K562 (cell line): ENCODE data around the gene FMN2. TPM values are rescaled to one million over a fixed set of nuclear protein-coding genes. Genes with fewer than 3 reads are reported as not detected.

Source experiments
- ATAC-seq: fragments of 200-7000 bp; cut with Tn5 transposase; 3 replicates; pipeline ENCODE4 v1.9.1; 2020; ENCODE audit warnings: moderate library complexity
- BruUV-seq: library from RNA; stranded (reverse); fragments of 400-500 nt; replicated peaks from 2 replicates; lab custom pipeline; 2021; lab: Mats Ljungman, UMichigan
- CTCF ChIA-PET: fragments of 300-600 bp; formaldehyde crosslinking; extraction: SDS; loops from one replicate; lab custom pipeline; 2021; ENCODE audit warnings: low intra/inter-chr PET ratio; lab: Yijun Ruan, JAX
- POLR2A ChIA-PET: fragments of 300-600, 350-650 bp; sonication (Branson Sonifier 250); formaldehyde crosslinking; extraction: SDS; loops from one replicate; lab custom pipeline; 2021; ENCODE audit warnings: antibody characterized with exemption, inconsistent platforms; lab: Yijun Ruan, JAX
- DNase-seq, 4 experiments: peaks; one replicate each; pipeline versions ENCODE4 v3.0.0 to v3.0.0-alpha.2; 2011 to 2018; ENCODE audit warnings: low spot score in 3 of 4, mixed read lengths in 3 of 4; ENCODE audit errors: extremely low read depth in 1 of 4
- FAIRE-seq: peaks from 2 replicates; lab custom pipeline; 2011; peaks lifted over from hg19 to GRCh38; lab: Jason Lieb, UNC
- H2AFZ ChIP-seq: 2 replicates; pipeline ENCODE4 v1.6.0; 2011; ENCODE audit warnings: low read depth, low read length, control low read depth, inconsistent platforms
- H3K27ac ChIP-seq: fragments of 200-600 bp; 3 replicates; pipeline ENCODE4 v1.8.0; 2011; ENCODE audit warnings: low read depth, mild to moderate bottlenecking, control low read depth, inconsistent platforms, low read length, moderate library complexity, mixed read lengths; ENCODE audit errors: extremely low read depth
- H3K27me3 ChIP-seq, 2 experiments: fragments of 300-600 bp in 1 of 2; 2 replicates in 1 of 2; 3 replicates in 1 of 2; pipeline versions ENCODE4 v1.6.0 to v1.8.0; 2011; ENCODE audit warnings: inconsistent platforms in 2 of 2, low read length in 2 of 2, mild to moderate bottlenecking in 1 of 2, mixed read lengths in 1 of 2, moderate library complexity in 1 of 2; ENCODE audit not compliant: control insufficient read depth in 2 of 2, insufficient read depth in 2 of 2
- H3K36me3 ChIP-seq: fragments of 300-600 bp; 3 replicates; pipeline ENCODE4 v1.8.0; 2011; ENCODE audit warnings: mild to moderate bottlenecking, low read length, inconsistent platforms; ENCODE audit not compliant: control insufficient read depth, insufficient read depth
- H3K4me1 ChIP-seq, 2 experiments: fragments of 200-600 bp in 1 of 2; replicated peaks in 1 of 2; 2 replicates in 1 of 2; 3 replicates in 1 of 2; pipeline versions ENCODE4 v1.5.1 to v1.8.0; 2011; ENCODE audit warnings: inconsistent platforms in 2 of 2, low read length in 2 of 2, mild to moderate bottlenecking in 1 of 2, mixed read lengths in 1 of 2, moderate library complexity in 1 of 2; ENCODE audit not compliant: control insufficient read depth in 2 of 2, insufficient read depth in 2 of 2
- H3K4me2 ChIP-seq: 2 replicates; pipeline ENCODE4 v1.6.1; 2011; ENCODE audit warnings: low read length, control low read depth, inconsistent platforms, mixed read lengths; ENCODE audit not compliant: insufficient read depth
- H3K4me3 ChIP-seq: fragments of 200-600 bp; sonication (generic), shearing (Covaris generic); 2 replicates; pipeline ENCODE4 v1.5.1; 2016; ENCODE audit warnings: control low read depth, inconsistent platforms
- H3K79me2 ChIP-seq: fragments of 200-600 bp; 3 replicates; pipeline ENCODE4 v1.8.0; 2011; ENCODE audit warnings: low read length, inconsistent platforms; ENCODE audit not compliant: control insufficient read depth, insufficient read depth
- H3K9ac ChIP-seq, 2 experiments: 2 replicates each; pipeline versions ENCODE4 v1.6.0 to v1.6.1; 2011; ENCODE audit warnings: low read depth in 2 of 2, low read length in 2 of 2, control low read depth in 1 of 2, inconsistent platforms in 1 of 2, mild to moderate bottlenecking in 1 of 2, mixed read lengths in 1 of 2; ENCODE audit not compliant: insufficient read depth in 1 of 2
- H3K9me1 ChIP-seq: one replicate; pipeline ENCODE4 v1.6.0; 2011; ENCODE audit warnings: inconsistent platforms, mild to moderate bottlenecking, low read length, moderate library complexity; ENCODE audit not compliant: control insufficient read depth, insufficient read depth
- H3K9me3 ChIP-seq: replicated peaks from 2 replicates; pipeline ENCODE4 v1.5.1; 2011; ENCODE audit warnings: low read depth, low read length, inconsistent platforms; ENCODE audit not compliant: control insufficient read depth, insufficient read depth
- H4K20me1 ChIP-seq: replicated peaks from 2 replicates; pipeline ENCODE4 v1.6.1; 2011; ENCODE audit warnings: low read length, inconsistent platforms, mixed read lengths; ENCODE audit not compliant: control insufficient read depth, insufficient read depth
- ASH1L ChIP-seq: fragments of 450-650 bp; IDR thresholded peaks from 2 replicates; pipeline ENCODE4 v1.6.1; 2018; ENCODE audit warnings: borderline replicate concordance, mild to moderate bottlenecking, low read depth; ENCODE audit not compliant: partially characterized antibody
- CBX5 ChIP-seq: IDR thresholded peaks from 2 replicates; pipeline ENCODE4 v1.6.1; 2014; ENCODE audit warnings: low read depth, borderline replicate concordance
- ELF4 ChIP-seq: fragments of 450-650 bp; formaldehyde crosslinking; IDR thresholded peaks from 2 replicates; pipeline ENCODE4 v1.4.0; 2022; ENCODE audit warnings: missing genetic modification characterization
- FOXA3 ChIP-seq, 2 experiments: fragments of 450-650 bp in 1 of 2; sonication (generic) in 1 of 2; formaldehyde crosslinking; IDR thresholded peaks in 1 of 2; conservative IDR thresholded peaks in 1 of 2; 2 replicates each; pipeline versions ENCODE4 v1.4.0 to v1.8.0; 2020 to 2022; ENCODE audit warnings: mild to moderate bottlenecking in 2 of 2, missing genetic modification reagents in 1 of 2
- FOXK1 ChIP-seq: sonication (generic); formaldehyde crosslinking; IDR thresholded peaks from 2 replicates; pipeline ENCODE4 v1.8.0; 2022; ENCODE audit warnings: missing genetic modification reagents, mild to moderate bottlenecking, borderline replicate concordance
- PHF8 ChIP-seq: fragments of 200-600 bp; sonication (generic); IDR thresholded peaks from 2 replicates; pipeline ENCODE4 v1.6.1; 2012; ENCODE audit warnings: mixed run types, mild to moderate bottlenecking, inconsistent platforms, low read length, moderate library complexity, borderline replicate concordance
- PTBP1 ChIP-seq: fragments of 200-400 bp; formaldehyde crosslinking; IDR thresholded peaks from 2 replicates; pipeline ENCODE4 v1.6.1; 2017; ENCODE audit warnings: low read depth, low read length
- TEAD2 ChIP-seq: fragments of 450-650 bp; IDR thresholded peaks from 2 replicates; pipeline ENCODE4 v1.6.1; 2016; ENCODE audit warnings: missing genetic modification characterization, control low read depth, missing compliant biosample characterization
- ZNF263 ChIP-seq: sonication (generic); formaldehyde crosslinking; IDR thresholded peaks from 2 replicates; pipeline ENCODE4 v1.8.0; 2022; ENCODE audit warnings: mild to moderate bottlenecking, missing genetic modification reagents, borderline replicate concordance
- WGBS: fragments of 100-300 bp; shearing (Covaris generic); methylation state at CpG from one replicate; pipeline ENCODE4 v1.1.6; 2016; ENCODE audit warnings: low coverage, mixed read lengths; ENCODE audit not compliant: insufficient coverage; ENCODE audit errors: missing lambda C conversion rate; 5-methylcytosine and 5-hydroxymethylcytosine counted together
- in situ Hi-C: fragments of 300-500 bp; cut with MboI; formaldehyde crosslinking; loops from 4 replicates; pipeline ENCODE4 v1.15.0; 2018; ENCODE audit warnings: inconsistent platforms, mixed read lengths
- intact Hi-C: fragments of 100-400 bp; cut with micrococcal nuclease; formaldehyde crosslinking; loops from 2 replicates; pipeline ENCODE4 v1.14.2; 2022
- polyA plus RNA-seq, 8 experiments: library from polyadenylated mRNA; depleted of rRNA in 4 of 8; stranded (reverse) in 5 of 8; unstranded in 3 of 8; fragments of >200 nt; fragmentation: Nextera tagmentation in 2 of 8; fragmentation: Illumina TruSeq in 1 of 8; extraction: Ambion mirVana in 2 of 8; extraction: Trizol in 1 of 8; gene quantifications; 2 replicates each; pipeline versions ENCODE4 v1.2.1 to v1.2.3, GENCODE V29; 2011 to 2014; ENCODE audit warnings: inconsistent platforms in 1 of 8, missing spikeins in 1 of 8
- total RNA-seq, 7 experiments: library from RNA; depleted of rRNA in 6 of 7; stranded (reverse); fragments of >200 nt in 6 of 7; fragmentation: Illumina TruSeq in 2 of 7; extraction: Trizol in 2 of 7; gene quantifications; 2 replicates each; pipeline versions ENCODE4 v1.2.1 to v1.2.3, GENCODE V29; 2011 to 2021; ENCODE audit warnings: low replicate concordance in 1 of 7
- TF ChIP-seq, protein P1 (sequence below): fragments of 450-650 bp; IDR thresholded peaks from 2 replicates; pipeline ENCODE4 v1.6.1; 2014; ENCODE audit warnings: low read depth, mild to moderate bottlenecking, moderate library complexity, borderline replicate concordance
- TF ChIP-seq, protein P2 (sequence below): fragments of 250-450 bp; sonication (Bioruptor Pico); IDR thresholded peaks from 2 replicates; pipeline ENCODE4 v1.5.0; 2020; ENCODE audit warnings: mild to moderate bottlenecking, borderline replicate concordance
- TF ChIP-seq, protein P3 (sequence below): sonication (generic); formaldehyde crosslinking; IDR thresholded peaks from 2 replicates; pipeline ENCODE4 v1.8.0; 2023; ENCODE audit warnings: mild to moderate bottlenecking, missing genetic modification reagents
- TF ChIP-seq, protein P4 (sequence below): fragments of 450-650 bp; IDR thresholded peaks from 2 replicates; pipeline ENCODE4 v1.7.0; 2016; ENCODE audit warnings: borderline replicate concordance

FMN2 gene
- total and polyA plus RNA-seq, 9 of the 15 experiments (the other 6 are each of a cell fraction or from before 2014, with no cell fraction given) = 0.15 to 0.45 (median 0.16) TPM; not detected in 3

DNA sequence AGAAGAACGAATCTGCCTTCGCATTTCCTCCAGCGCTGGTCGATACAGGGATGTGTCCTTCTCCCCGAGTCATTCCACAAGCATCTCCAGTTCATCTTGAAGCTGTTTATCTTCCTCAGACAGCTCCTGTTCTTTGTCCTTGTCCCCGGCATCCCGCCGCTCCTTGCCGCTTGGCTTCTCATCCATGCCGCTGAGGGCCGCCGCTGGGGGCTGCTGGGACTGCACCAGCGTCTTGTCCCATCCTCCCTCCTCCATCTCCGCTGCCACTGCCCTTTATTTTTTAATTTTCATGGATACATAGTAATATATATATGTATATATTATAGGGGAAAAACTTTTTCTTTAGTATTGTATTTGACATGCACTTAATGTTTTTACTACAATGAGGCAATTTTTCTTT, 53.4 kb downstream of the FMN2 start:
- H3K4me2 ChIP-seq = no peak overlapping the region
- no peaks in the 10 kb centered on the region for H3K9me1 ChIP-seq
- no peak for DNase-seq
- no peak overlapping the region for H2AFZ ChIP-seq
- ChIA-PET POLR2A (no interaction called here), CTCF (no interaction called here)
- intact Hi-C loops (loop anchor here (10.0 kb wide), 1 partner anchor 190 kb away; no protein-coding TSS in a partner anchor), in situ Hi-C loops (no loop called here)
- no peaks in the 10 kb centered on the region for H3K36me3 ChIP-seq
- no peaks in the 10 kb centered on the region for H3K27me3 ChIP-seq
- WGBS = 0% methylated on average over 14 of the region's 14 CpGs
- no peak for FAIRE-seq
- H3K9me3 ChIP-seq = no peaks in the 10 kb centered on the region
- H3K9ac ChIP-seq = no peak overlapping the region
- ATAC-seq = no peak
- H3K27ac ChIP-seq = no peak overlapping the region
- no peaks in the 10 kb centered on the region for H3K4me1 ChIP-seq
- H3K79me2 ChIP-seq = no peaks in the 10 kb centered on the region
- no peak overlapping the region for H3K4me3 ChIP-seq
- BruUV-seq = no TSS peak
- H4K20me1 ChIP-seq = no peaks in the 10 kb centered on the region
- TF ChIP-seq, protein P1, sequence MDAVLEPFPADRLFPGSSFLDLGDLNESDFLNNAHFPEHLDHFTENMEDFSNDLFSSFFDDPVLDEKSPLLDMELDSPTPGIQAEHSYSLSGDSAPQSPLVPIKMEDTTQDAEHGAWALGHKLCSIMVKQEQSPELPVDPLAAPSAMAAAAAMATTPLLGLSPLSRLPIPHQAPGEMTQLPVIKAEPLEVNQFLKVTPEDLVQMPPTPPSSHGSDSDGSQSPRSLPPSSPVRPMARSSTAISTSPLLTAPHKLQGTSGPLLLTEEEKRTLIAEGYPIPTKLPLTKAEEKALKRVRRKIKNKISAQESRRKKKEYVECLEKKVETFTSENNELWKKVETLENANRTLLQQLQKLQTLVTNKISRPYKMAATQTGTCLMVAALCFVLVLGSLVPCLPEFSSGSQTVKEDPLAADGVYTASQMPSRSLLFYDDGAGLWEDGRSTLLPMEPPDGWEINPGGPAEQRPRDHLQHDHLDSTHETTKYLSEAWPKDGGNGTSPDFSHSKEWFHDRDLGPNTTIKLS = no peak
- TF ChIP-seq PHF8 = no peak
- TF ChIP-seq ASH1L = no peak
- TF ChIP-seq, protein P2, sequence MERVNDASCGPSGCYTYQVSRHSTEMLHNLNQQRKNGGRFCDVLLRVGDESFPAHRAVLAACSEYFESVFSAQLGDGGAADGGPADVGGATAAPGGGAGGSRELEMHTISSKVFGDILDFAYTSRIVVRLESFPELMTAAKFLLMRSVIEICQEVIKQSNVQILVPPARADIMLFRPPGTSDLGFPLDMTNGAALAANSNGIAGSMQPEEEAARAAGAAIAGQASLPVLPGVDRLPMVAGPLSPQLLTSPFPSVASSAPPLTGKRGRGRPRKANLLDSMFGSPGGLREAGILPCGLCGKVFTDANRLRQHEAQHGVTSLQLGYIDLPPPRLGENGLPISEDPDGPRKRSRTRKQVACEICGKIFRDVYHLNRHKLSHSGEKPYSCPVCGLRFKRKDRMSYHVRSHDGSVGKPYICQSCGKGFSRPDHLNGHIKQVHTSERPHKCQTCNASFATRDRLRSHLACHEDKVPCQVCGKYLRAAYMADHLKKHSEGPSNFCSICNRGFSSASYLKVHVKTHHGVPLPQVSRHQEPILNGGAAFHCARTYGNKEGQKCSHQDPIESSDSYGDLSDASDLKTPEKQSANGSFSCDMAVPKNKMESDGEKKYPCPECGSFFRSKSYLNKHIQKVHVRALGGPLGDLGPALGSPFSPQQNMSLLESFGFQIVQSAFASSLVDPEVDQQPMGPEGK (CRISPR knock-in tag) = no peak
- TF ChIP-seq PTBP1 = no peak
- TF ChIP-seq, protein P3, sequence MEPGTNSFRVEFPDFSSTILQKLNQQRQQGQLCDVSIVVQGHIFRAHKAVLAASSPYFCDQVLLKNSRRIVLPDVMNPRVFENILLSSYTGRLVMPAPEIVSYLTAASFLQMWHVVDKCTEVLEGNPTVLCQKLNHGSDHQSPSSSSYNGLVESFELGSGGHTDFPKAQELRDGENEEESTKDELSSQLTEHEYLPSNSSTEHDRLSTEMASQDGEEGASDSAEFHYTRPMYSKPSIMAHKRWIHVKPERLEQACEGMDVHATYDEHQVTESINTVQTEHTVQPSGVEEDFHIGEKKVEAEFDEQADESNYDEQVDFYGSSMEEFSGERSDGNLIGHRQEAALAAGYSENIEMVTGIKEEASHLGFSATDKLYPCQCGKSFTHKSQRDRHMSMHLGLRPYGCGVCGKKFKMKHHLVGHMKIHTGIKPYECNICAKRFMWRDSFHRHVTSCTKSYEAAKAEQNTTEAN = no peak
- TF ChIP-seq FOXA3 (CRISPR knock-in tag; conservative IDR thresholded peaks at IDR 0.05 in 1 of 2, IDR thresholded peaks at IDR 0.05 in 1 of 2) = no peak
- TF ChIP-seq ELF4 (CRISPR knock-in tag) = no peak
- no peak for TF ChIP-seq CBX5
- TF ChIP-seq ZNF263 (CRISPR knock-in tag) = no peak
- no peak for TF ChIP-seq TEAD2 (tag)
- TF ChIP-seq, protein P4, sequence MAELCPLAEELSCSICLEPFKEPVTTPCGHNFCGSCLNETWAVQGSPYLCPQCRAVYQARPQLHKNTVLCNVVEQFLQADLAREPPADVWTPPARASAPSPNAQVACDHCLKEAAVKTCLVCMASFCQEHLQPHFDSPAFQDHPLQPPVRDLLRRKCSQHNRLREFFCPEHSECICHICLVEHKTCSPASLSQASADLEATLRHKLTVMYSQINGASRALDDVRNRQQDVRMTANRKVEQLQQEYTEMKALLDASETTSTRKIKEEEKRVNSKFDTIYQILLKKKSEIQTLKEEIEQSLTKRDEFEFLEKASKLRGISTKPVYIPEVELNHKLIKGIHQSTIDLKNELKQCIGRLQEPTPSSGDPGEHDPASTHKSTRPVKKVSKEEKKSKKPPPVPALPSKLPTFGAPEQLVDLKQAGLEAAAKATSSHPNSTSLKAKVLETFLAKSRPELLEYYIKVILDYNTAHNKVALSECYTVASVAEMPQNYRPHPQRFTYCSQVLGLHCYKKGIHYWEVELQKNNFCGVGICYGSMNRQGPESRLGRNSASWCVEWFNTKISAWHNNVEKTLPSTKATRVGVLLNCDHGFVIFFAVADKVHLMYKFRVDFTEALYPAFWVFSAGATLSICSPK = no peak
- TF ChIP-seq FOXK1 (CRISPR knock-in tag) = no peak
